Colon (tissue), 2 donors: ENCODE data around the gene MYLK4.

ENCODE experiments used
- FAIRE-seq: peaks from 2 replicates; lab custom pipeline; 2012; peaks lifted over from hg19 to GRCh38; lab: Jason Lieb, UNC
- donor health status: control.
- donor health status: control.

MYLK4 gene

GRCh38 chr6:2626401-2626800 is 124.3 kb downstream of the MYLK4 start:
- FAIRE-seq, result no peak

- no peak for FAIRE-seq
Observed at GRCh38 chr6:2625581-2625980, 125.1 kb downstream of the MYLK4 start.

- FAIRE-seq, result no peak
Observed at GRCh38 chr6:2624177-2624576, 126.5 kb downstream of the MYLK4 start.

- no peak for FAIRE-seq
Observed at GRCh38 chr6:2623295-2623694, 127.4 kb downstream of the MYLK4 start.

- no peak for FAIRE-seq
Observed at GRCh38 chr6:2622671-2623070, 128.1 kb downstream of the MYLK4 start.

GRCh38 chr6:2619651-2620050 is 131.1 kb downstream of the MYLK4 start:
- FAIRE-seq, result no peak

GRCh38 chr6:2617729-2618128 is 133.0 kb downstream of the MYLK4 start:
- FAIRE-seq, result no peak

GRCh38 chr6:2616811-2617210 is 133.9 kb downstream of the MYLK4 start:
- FAIRE-seq, result no peak

GRCh38 chr6:2615251-2615650 is 135.5 kb downstream of the MYLK4 start:
- FAIRE-seq, result no peak

- no peak for FAIRE-seq
Observed at GRCh38 chr6:2614846-2615245, 135.9 kb downstream of the MYLK4 start.

GRCh38 chr6:2614155-2614554 is 136.6 kb downstream of the MYLK4 start:
- FAIRE-seq, result no peak
